H9 (cell line): ENCODE measurements around the gene TUBB4B. TPM values are rescaled to one million over a fixed set of nuclear protein-coding genes. Genes with fewer than 3 reads are reported as not detected.

Source experiments
- DNase-seq: peaks from one replicate; pipeline ENCODE4 v3.0.0-alpha.2; 2017
- H2AFZ ChIP-seq: one replicate; pipeline ENCODE4 v1.6.1; 2013; ENCODE audit warnings: mild to moderate bottlenecking, low read length, control low read depth, moderate library complexity
- H2AK5ac ChIP-seq: 2 replicates; pipeline ENCODE4 v1.6.1; 2013; ENCODE audit warnings: low read length, control low read depth, mixed read lengths; ENCODE audit not compliant: insufficient read length
- H2BK120ac ChIP-seq: one replicate; pipeline ENCODE4 v1.6.1; 2013; ENCODE audit warnings: low read depth, mild to moderate bottlenecking, low read length, control low read depth, inconsistent platforms; ENCODE audit not compliant: poor library complexity, severe bottlenecking
- H2BK12ac ChIP-seq: 2 replicates; pipeline ENCODE4 v1.6.1; 2013; ENCODE audit warnings: low read length, control low read depth, mixed read lengths, low read depth; ENCODE audit not compliant: insufficient read length
- H2BK15ac ChIP-seq: 2 replicates; pipeline ENCODE4 v1.6.1; 2013; ENCODE audit warnings: low read depth, low read length, control low read depth
- H2BK20ac ChIP-seq: one replicate; pipeline ENCODE4 v1.6.1; 2013; ENCODE audit warnings: low read depth, mild to moderate bottlenecking, low read length, control low read depth, inconsistent platforms; ENCODE audit not compliant: poor library complexity, severe bottlenecking
- H2BK5ac ChIP-seq: 2 replicates; pipeline ENCODE4 v1.6.1; 2013; ENCODE audit warnings: low read length, control low read depth, mixed read lengths; ENCODE audit not compliant: insufficient read length
- H3K14ac ChIP-seq: 2 replicates; pipeline ENCODE4 v1.6.1; 2013; ENCODE audit warnings: low read length, control low read depth; ENCODE audit not compliant: insufficient read depth
- H3K18ac ChIP-seq: 2 replicates; pipeline ENCODE4 v1.6.1; 2013; ENCODE audit warnings: low read depth, mild to moderate bottlenecking, mixed read lengths, low read length, control low read depth; ENCODE audit not compliant: insufficient read length
- H3K23ac ChIP-seq: 2 replicates; pipeline ENCODE4 v1.6.1; 2013; ENCODE audit warnings: low read length, control low read depth, mixed read lengths, low read depth; ENCODE audit not compliant: insufficient read length
- H3K23me2 ChIP-seq: 2 replicates; pipeline ENCODE4 v1.6.1; 2013; ENCODE audit warnings: low read depth, mild to moderate bottlenecking, mixed read lengths, low read length, control low read depth; ENCODE audit not compliant: insufficient read length, poor library complexity, severe bottlenecking
- H3K27ac ChIP-seq: 2 replicates; pipeline ENCODE4 v1.5.1; 2013; ENCODE audit warnings: low read length, control low read depth, mixed read lengths, low read depth; ENCODE audit not compliant: insufficient read length
- H3K27me3 ChIP-seq: 2 replicates; pipeline ENCODE4 v1.6.1; 2013; ENCODE audit warnings: low read length, control low read depth, inconsistent platforms; ENCODE audit not compliant: insufficient read depth
- H3K4ac ChIP-seq: 2 replicates; pipeline ENCODE4 v1.6.1; 2013; ENCODE audit warnings: low read depth, mild to moderate bottlenecking, control low read depth, inconsistent platforms, low read length, moderate library complexity
- H3K4me1 ChIP-seq: 2 replicates; pipeline ENCODE4 v1.6.1; 2013; ENCODE audit warnings: low read length, control low read depth, inconsistent platforms; ENCODE audit not compliant: insufficient read depth
- H3K4me2 ChIP-seq: 2 replicates; pipeline ENCODE4 v1.6.1; 2013; ENCODE audit warnings: low read length, control low read depth, mixed read lengths; ENCODE audit not compliant: insufficient read length, insufficient read depth
- H3K56ac ChIP-seq: 2 replicates; pipeline ENCODE4 v1.6.1; 2013; ENCODE audit warnings: low read depth, mild to moderate bottlenecking, mixed read lengths, low read length, control low read depth; ENCODE audit not compliant: insufficient read length
- H3K79me1 ChIP-seq: 2 replicates; pipeline ENCODE4 v1.6.1; 2013; ENCODE audit warnings: low read depth, mild to moderate bottlenecking, moderate library complexity, low read length, control low read depth, inconsistent platforms; ENCODE audit not compliant: insufficient read depth, poor library complexity, severe bottlenecking
- H3K79me2 ChIP-seq: 2 replicates; pipeline ENCODE4 v1.6.1; 2013; ENCODE audit warnings: low read length, control low read depth, inconsistent platforms; ENCODE audit not compliant: insufficient read depth
- H3K9ac ChIP-seq: 2 replicates; pipeline ENCODE4 v1.6.1; 2013; ENCODE audit warnings: low read length, control low read depth, mixed read lengths; ENCODE audit not compliant: insufficient read length; ENCODE audit errors: extremely low read depth
- H3K9me3 ChIP-seq: one replicate; pipeline ENCODE4 v1.6.1; 2013; ENCODE audit warnings: low read depth, low read length, inconsistent platforms; ENCODE audit not compliant: control insufficient read depth
- H3T11ph ChIP-seq: one replicate; pipeline ENCODE4 v1.6.1; 2013; ENCODE audit warnings: mild to moderate bottlenecking, low read length, control low read depth, inconsistent platforms
- H4K20me1 ChIP-seq: one replicate; pipeline ENCODE4 v1.6.1; 2013; ENCODE audit not compliant: control insufficient read depth, insufficient read length, insufficient read depth
- H4K5ac ChIP-seq: 2 replicates; pipeline ENCODE4 v1.6.1; 2013; ENCODE audit warnings: low read depth, mild to moderate bottlenecking, mixed read lengths, low read length, control low read depth; ENCODE audit not compliant: insufficient read length
- H4K8ac ChIP-seq: replicated peaks from 2 replicates; pipeline ENCODE4 v1.6.1; 2013; ENCODE audit warnings: low read length, control low read depth, mixed read lengths, low read depth; ENCODE audit not compliant: insufficient read length
- H4K91ac ChIP-seq: 2 replicates; pipeline ENCODE4 v1.6.1; 2013; ENCODE audit warnings: low read depth, mild to moderate bottlenecking, moderate library complexity, mixed read lengths, low read length, control low read depth; ENCODE audit not compliant: insufficient read length
- H3K27ac Mint-ChIP-seq, 3 experiments: 2 replicates in 2 of 3; 3 replicates in 1 of 3; pipeline ENCODE4 v1.8.0; 2020 to 2021; ENCODE audit warnings: mixed read lengths in 3 of 3, mild to moderate bottlenecking in 1 of 3, moderate library complexity in 1 of 3
- H3K27me3 Mint-ChIP-seq: 2 replicates; pipeline ENCODE4 v1.8.0; 2021; ENCODE audit warnings: low read depth, mild to moderate bottlenecking, moderate library complexity, mixed read lengths
- H3K36me3 Mint-ChIP-seq, 3 experiments: 2 replicates in 2 of 3; 3 replicates in 1 of 3; pipeline ENCODE4 v1.8.0; 2020 to 2021; ENCODE audit warnings: low read depth in 3 of 3, mixed read lengths in 3 of 3; ENCODE audit not compliant: insufficient read depth in 1 of 3
- H3K4me1 Mint-ChIP-seq, 2 experiments: 2 replicates each; pipeline ENCODE4 v1.8.0; 2020; ENCODE audit warnings: mixed read lengths in 2 of 2
- H3K4me3 Mint-ChIP-seq, 2 experiments: 2 replicates in 1 of 2; 3 replicates in 1 of 2; pipeline ENCODE4 v1.8.0; 2020 to 2021; ENCODE audit warnings: mild to moderate bottlenecking in 2 of 2, mixed read lengths in 2 of 2, moderate library complexity in 1 of 2
- H3K9me3 Mint-ChIP-seq, 2 experiments: 2 replicates in 1 of 2; 3 replicates in 1 of 2; pipeline ENCODE4 v1.8.0; 2020; ENCODE audit warnings: mild to moderate bottlenecking in 2 of 2, mixed read lengths in 2 of 2, moderate library complexity in 1 of 2
- WGBS: extraction: QIAGEN DNeasy Blood & Tissue Kit; methylation state at CpG from one replicate; pipeline ENCODE4 v1.1.7; 2013; ENCODE audit warnings: missing lambda C conversion rate, low lambda C conversion rate, mixed read lengths; ENCODE audit not compliant: insufficient read length; ENCODE audit errors: extremely low coverage; 5-methylcytosine and 5-hydroxymethylcytosine counted together
- total RNA-seq: library from RNA; stranded (reverse); gene quantifications from 2 replicates; pipeline ENCODE4 v1.2.1, GENCODE V29; 2021
- TF ChIP-seq, protein P1 (sequence below): fragments of 200-600 bp; sonication (generic); conservative IDR thresholded peaks from 3 replicates; pipeline ENCODE4 v1.8.0; 2021; ENCODE audit warnings: antibody characterized with exemption, mild to moderate bottlenecking

Gene TUBB4B
- total RNA-seq, 1 experiment from 2014 or later, result 378 TPM

GRCh38 chr9:137273095-137273490 is 32.0 kb downstream of the TUBB4B start:
- Histone ChIP-seq H3K79me2 (no peaks in the 10 kb centered on the region), H3K4me1 (no peaks in the 10 kb centered on the region), H3K9me3 (no peaks in the 10 kb centered on the region), H2BK12ac (no peak overlapping the region), H3K9ac (no peak overlapping the region), H4K8ac (no peak overlapping the region), H3K4ac (no peak overlapping the region), H3K27ac (no peak overlapping the region), H3K18ac (no peak overlapping the region), H2AK5ac (no peak overlapping the region), H3K27me3 (no peaks in the 10 kb centered on the region), H2AFZ (no peak overlapping the region), H3K23me2 (peaks cover 4% of the 10 kb centered on the region), H3K4me2 (no peak overlapping the region), H4K20me1 (no peaks in the 10 kb centered on the region), H4K91ac (no peak overlapping the region), H3K23ac (no peak overlapping the region), H3K14ac (no peak overlapping the region), H2BK15ac (no peak overlapping the region), H3K56ac (no peak overlapping the region), H2BK120ac (no peak overlapping the region), H2BK5ac (no peak overlapping the region), H4K5ac (no peak overlapping the region), H3K79me1 (no peaks in the 10 kb centered on the region), H3T11ph (no peak overlapping the region), H2BK20ac (no peak overlapping the region)
- DNase-seq, result peak; percentile 47
- Mint-ChIP-seq H3K4me1 (peaks cover 20 to 29% of the 10 kb centered on the region in 2 experiments), H3K27me3 (no peaks in the 10 kb centered on the region), H3K4me3 (no peak overlapping the region), H3K27ac (no peak overlapping the region; a peak in 1 of 7 replicates), H3K36me3 (peaks cover 9 to 27% (median 25%) of the 10 kb centered on the region in 3 experiments; a peak in 6 of 7 replicates), H3K9me3 (no peaks in the 10 kb centered on the region; a peak in 1 of 5 replicates)
- no CpG with 5 or more reads among the region's 13 CpGs for WGBS
- TF ChIP-seq, protein P1, sequence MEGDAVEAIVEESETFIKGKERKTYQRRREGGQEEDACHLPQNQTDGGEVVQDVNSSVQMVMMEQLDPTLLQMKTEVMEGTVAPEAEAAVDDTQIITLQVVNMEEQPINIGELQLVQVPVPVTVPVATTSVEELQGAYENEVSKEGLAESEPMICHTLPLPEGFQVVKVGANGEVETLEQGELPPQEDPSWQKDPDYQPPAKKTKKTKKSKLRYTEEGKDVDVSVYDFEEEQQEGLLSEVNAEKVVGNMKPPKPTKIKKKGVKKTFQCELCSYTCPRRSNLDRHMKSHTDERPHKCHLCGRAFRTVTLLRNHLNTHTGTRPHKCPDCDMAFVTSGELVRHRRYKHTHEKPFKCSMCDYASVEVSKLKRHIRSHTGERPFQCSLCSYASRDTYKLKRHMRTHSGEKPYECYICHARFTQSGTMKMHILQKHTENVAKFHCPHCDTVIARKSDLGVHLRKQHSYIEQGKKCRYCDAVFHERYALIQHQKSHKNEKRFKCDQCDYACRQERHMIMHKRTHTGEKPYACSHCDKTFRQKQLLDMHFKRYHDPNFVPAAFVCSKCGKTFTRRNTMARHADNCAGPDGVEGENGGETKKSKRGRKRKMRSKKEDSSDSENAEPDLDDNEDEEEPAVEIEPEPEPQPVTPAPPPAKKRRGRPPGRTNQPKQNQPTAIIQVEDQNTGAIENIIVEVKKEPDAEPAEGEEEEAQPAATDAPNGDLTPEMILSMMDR, result no peak
